Right cardiac atrium (tissue), 5 donors: Measurements from ENCODE around the gene ELMOD3. TPM values are rescaled to one million over a fixed set of nuclear protein-coding genes. Genes with fewer than 3 reads are reported as not detected.

Source experiments
- ATAC-seq, 2 donors: fragments of 200-7000 bp; cut with Tn5 transposase; one replicate each; pipeline versions ENCODE4 v1.8.0 to v1.9.1; 2020; ENCODE audit warnings: moderate library complexity in 2 of 2, mild to moderate bottlenecking in 1 of 2
- DNase-seq, 3 donors: peaks; one replicate each; pipeline ENCODE4 v3.0.0-alpha.2; 2020
- H3K27ac ChIP-seq: one replicate; pipeline ENCODE4 v1.5.1; 2013; ENCODE audit warnings: mild to moderate bottlenecking, low read length, control low read depth, moderate library complexity
- H3K27me3 ChIP-seq: one replicate; pipeline ENCODE4 v1.6.1; 2013; ENCODE audit not compliant: control insufficient read depth, insufficient read depth
- H3K4me1 ChIP-seq: one replicate; pipeline ENCODE4 v1.6.1; 2013; ENCODE audit warnings: low read length; ENCODE audit not compliant: control insufficient read depth, insufficient read depth
- H3K4me3 ChIP-seq: one replicate; pipeline ENCODE4 v1.5.1; 2013; ENCODE audit warnings: low read length, control low read depth
- H3K9me3 ChIP-seq: one replicate; pipeline ENCODE4 v1.6.1; 2013; ENCODE audit warnings: low read length; ENCODE audit not compliant: control insufficient read depth
- WGBS: extraction: QIAGEN DNeasy Blood & Tissue Kit; methylation state at CpG from one replicate; pipeline ENCODE4 v1.1.7; 2013; 5-methylcytosine and 5-hydroxymethylcytosine counted together
- intact Hi-C, 4 donors: fragments of 100-400 bp; cut with DNase I; formaldehyde crosslinking; loops; one replicate each; pipeline versions ENCODE4 v1.11.0 to v1.14.0; 2022 to 2023
- polyA plus RNA-seq: library from polyadenylated mRNA; stranded (reverse); fragments of 200-250 nt; gene quantifications from one replicate; pipeline ENCODE4 v1.2.3, GENCODE V29; 2013
- total RNA-seq, 4 donors: library from RNA; stranded (reverse); fragmentation: NEBNext Ultra II Directional; extraction: Animal tissue kit (Norgen Biotek cat#: 25700); gene quantifications; one replicate each; pipeline ENCODE4 v1.2.1, GENCODE V29; 2021
- donor health status: healthy with polysubstance abuse.
- donor health status: DM: no; HTN: yes; CAD: no.
- donor health status: DM: no; HTN: no; CAD: no.
- donor health status: DM: no; HTN: yes; CAD: no; lungs with severe emphysema.
- donor health status: DM: yes; HTN: yes; CAD: no.

ELMOD3 gene
- total and polyA plus RNA-seq, 5 donors, result 10.7 to 16.1 (median 12.2) TPM

DNA sequence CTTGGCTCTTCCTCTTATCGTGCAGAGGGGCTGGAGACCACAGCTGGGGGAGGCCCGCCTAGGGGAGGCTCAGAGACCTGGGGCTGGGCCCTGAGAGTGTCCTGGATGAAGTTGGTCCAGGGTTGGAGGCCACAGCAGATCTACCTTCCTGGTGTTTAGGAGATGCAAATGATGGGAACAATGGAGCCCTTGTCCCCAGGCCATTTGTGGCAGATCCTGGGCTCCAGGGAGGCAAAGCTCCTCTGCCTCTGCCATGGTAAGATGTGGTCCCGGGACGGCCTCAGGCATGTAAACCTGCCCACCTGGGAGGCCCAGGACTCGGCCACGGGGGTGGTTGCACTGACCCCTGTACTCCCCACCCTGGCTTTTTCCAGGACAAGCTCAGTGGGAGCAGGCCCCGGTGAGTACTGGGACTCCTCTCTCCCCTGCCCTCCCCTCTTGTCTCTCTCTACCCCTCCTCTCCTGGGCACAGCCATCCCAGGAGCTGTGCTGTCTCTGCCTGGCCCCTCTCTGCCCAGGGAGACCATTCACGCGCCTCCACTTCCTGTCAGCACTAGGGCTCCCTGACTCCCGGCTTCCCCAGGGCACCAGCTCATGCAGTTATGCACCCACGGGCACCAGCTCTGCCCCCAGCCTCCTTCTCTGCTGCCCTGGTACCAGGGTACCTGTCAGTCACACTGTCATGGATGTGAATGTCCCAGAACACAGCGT is 74.8 kb downstream of the ELMOD3 start:
- Histone ChIP-seq H3K4me1 (peaks cover 6% of the 10 kb centered on the region), H3K4me3 (no peak overlapping the region), H3K9me3 (no peaks in the 10 kb centered on the region), H3K27ac (no peak overlapping the region), H3K27me3 (no peaks in the 10 kb centered on the region)
- DNase-seq (peak in 1 of 3 donors; percentile 25), ATAC-seq (no peak)
- intact Hi-C loops, result no loop called here
- WGBS, result 81% methylated on average over 12 of the region's 12 CpGs

DNA sequence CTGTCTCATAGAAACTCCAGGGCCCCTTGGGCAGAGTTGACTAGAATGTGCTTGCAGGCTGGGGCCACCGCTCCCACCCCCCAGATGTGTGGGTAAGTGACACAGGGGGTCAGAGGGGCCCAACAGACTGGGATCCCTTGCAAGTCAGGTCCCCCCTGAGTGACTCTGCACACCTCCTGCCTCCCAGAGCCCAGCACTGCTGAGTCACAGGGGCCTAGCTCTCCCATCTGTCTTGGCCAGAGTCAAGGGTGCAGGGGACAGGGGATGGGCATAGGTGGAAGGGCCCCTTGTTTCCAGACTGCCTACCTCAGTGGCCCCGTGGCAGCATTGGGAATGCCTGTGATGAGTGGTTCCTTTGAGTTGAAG is 75.3 kb downstream of the ELMOD3 start:
- ATAC-seq (no peak), DNase-seq (peak in 1 of 3 donors; percentile 35)
- no peak overlapping the region for H3K27ac ChIP-seq
- H3K9me3 ChIP-seq, result no peaks in the 10 kb centered on the region
- 91% methylated on average over 2 of the region's 2 CpGs for WGBS
- peaks cover 6% of the 10 kb centered on the region for H3K4me1 ChIP-seq
- H3K27me3 ChIP-seq, result no peaks in the 10 kb centered on the region
- intact Hi-C loops, result no loop called here
- H3K4me3 ChIP-seq, result no peak overlapping the region

- Histone ChIP-seq H3K9me3 (no peaks in the 10 kb centered on the region), H3K27ac (no peak overlapping the region), H3K27me3 (no peaks in the 10 kb centered on the region), H3K4me1 (peaks cover 6% of the 10 kb centered on the region), H3K4me3 (no peak overlapping the region)
- intact Hi-C loops, result no loop called here
- ATAC-seq (no peak), DNase-seq (peak in 1 of 3 donors; percentile 46)
- WGBS, result 63% methylated on average over 16 of the region's 16 CpGs
Measured at GRCh38 chr2:85430752-85431569, 76.4 kb downstream of the ELMOD3 start.

- 73% methylated on average over 10 of the region's 10 CpGs for WGBS
- no peak overlapping the region for H3K27ac ChIP-seq
- DNase-seq, result peak in 1 of 3 donors; percentile 42
- H3K9me3 ChIP-seq, result no peaks in the 10 kb centered on the region
- H3K4me1 ChIP-seq, result peaks cover 6% of the 10 kb centered on the region
- intact Hi-C loops, result no loop called here
- no peak overlapping the region for H3K4me3 ChIP-seq
- H3K27me3 ChIP-seq, result no peaks in the 10 kb centered on the region
- no peak for ATAC-seq
Measured at GRCh38 chr2:85431570-85432205, 77.1 kb downstream of the ELMOD3 start.

DNA sequence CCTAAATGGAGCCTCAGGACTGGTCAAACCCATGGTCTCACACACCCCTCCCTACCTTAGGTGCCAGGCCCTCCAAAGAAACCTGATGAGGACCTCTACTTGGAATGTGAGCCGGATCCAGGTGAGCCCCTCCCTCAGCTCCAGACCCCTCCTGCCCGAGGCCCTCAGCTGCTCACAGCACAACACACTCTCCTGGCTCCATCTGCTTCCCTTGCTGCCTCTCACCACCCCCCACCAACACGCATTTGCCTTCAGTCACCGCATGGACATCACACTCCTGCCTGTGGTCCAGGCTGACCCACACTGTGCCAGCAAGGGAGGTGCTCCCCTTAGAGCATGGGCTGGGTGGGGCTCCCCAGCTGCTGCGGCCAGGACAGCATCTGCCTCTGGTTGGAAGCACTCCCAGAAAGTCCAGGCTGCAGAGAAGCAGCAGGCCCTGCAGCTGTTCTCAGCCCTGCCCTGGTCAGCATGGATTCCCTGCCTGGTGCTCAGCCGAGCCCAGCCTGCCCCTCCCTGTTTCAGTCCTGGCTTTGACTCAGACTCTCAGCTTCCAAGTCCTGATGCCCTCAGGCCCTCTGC is 79.0 kb downstream of the ELMOD3 start:
- peak; percentile 90 to 95 (median 93) for DNase-seq
- H3K27me3 ChIP-seq, result no peaks in the 10 kb centered on the region
- peak; percentile 72 to 76 for ATAC-seq
- intact Hi-C loops, result no loop called here
- H3K9me3 ChIP-seq, result no peaks in the 10 kb centered on the region
- peaks cover 13% of the 10 kb centered on the region for H3K4me1 ChIP-seq
- 38% methylated on average over 6 of the region's 6 CpGs for WGBS
- H3K27ac ChIP-seq, result peak overlapping the region; percentile 33
- H3K4me3 ChIP-seq, result no peak overlapping the region

DNA sequence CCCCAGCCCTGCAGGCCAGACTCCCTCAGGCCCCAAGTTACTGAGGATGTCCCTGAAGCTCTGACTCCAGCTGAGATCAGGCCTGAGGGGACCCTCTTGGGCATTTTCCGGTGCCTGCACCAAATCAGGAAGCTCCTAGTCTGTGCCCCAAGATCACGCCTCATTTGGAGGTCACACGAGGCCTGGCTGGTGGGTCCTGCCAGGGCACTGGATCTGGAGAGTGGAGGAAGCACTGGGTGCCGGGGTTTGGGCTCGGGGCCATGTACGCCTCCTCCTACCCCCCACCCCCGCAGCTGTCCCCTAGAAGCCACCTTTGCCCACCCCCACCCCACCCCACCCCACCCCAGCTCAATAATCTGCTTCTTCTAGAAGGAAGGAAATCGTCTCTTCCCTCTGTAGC is 80.1 kb downstream of the ELMOD3 start:
- WGBS, result 79% methylated on average over 8 of the region's 8 CpGs

GRCh38 chr2:85435220-85435958 is 80.8 kb downstream of the ELMOD3 start:
- Histone ChIP-seq H3K9me3 (no peaks in the 10 kb centered on the region), H3K4me3 (no peak overlapping the region), H3K27ac (no peak overlapping the region), H3K27me3 (no peaks in the 10 kb centered on the region), H3K4me1 (peaks cover 15% of the 10 kb centered on the region)
- intact Hi-C loops, result loop anchor here in 2 of 4 donors (5.0 kb wide), 1 partner anchor 102 kb away; the partner anchor contains the start of gene MAT2A (in 2 of the 2)
- ATAC-seq, result no peak
- WGBS, result 90% methylated on average over 21 of the region's 21 CpGs
- DNase-seq, result peak in 2 of 3 donors; percentile 50 to 51

More for the DNA sequence above, 80.1 kb downstream of the ELMOD3 start:
- Histone ChIP-seq H3K4me3 (no peak overlapping the region), H3K4me1 (peaks cover 15% of the 10 kb centered on the region), H3K27ac (no peak overlapping the region), H3K27me3 (no peaks in the 10 kb centered on the region), H3K9me3 (no peaks in the 10 kb centered on the region)
- ATAC-seq, result no peak
- DNase-seq, result peak in 1 of 3 donors; percentile 66
- intact Hi-C loops, result loop anchor here in 2 of 4 donors (5.0 kb wide), 1 partner anchor 103 kb away; the partner anchor contains the start of gene MAT2A (in 2 of the 2)

- Histone ChIP-seq H3K27me3 (no peaks in the 10 kb centered on the region), H3K4me3 (no peak overlapping the region), H3K9me3 (no peaks in the 10 kb centered on the region), H3K4me1 (peaks cover 15% of the 10 kb centered on the region), H3K27ac (peak overlapping the region; percentile 99)
- no peak for ATAC-seq
- 94% methylated on average over 16 of the region's 16 CpGs for WGBS
- intact Hi-C loops, result loop anchor here in 2 of 4 donors (5.0 kb wide), 1 partner anchor 101 kb away; the partner anchor contains the start of gene MAT2A (in 2 of the 2)
- peak in 2 of 3 donors; percentile 60 to 62 for DNase-seq
Measured at GRCh38 chr2:85435981-85436835, 81.6 kb downstream of the ELMOD3 start.

DNA sequence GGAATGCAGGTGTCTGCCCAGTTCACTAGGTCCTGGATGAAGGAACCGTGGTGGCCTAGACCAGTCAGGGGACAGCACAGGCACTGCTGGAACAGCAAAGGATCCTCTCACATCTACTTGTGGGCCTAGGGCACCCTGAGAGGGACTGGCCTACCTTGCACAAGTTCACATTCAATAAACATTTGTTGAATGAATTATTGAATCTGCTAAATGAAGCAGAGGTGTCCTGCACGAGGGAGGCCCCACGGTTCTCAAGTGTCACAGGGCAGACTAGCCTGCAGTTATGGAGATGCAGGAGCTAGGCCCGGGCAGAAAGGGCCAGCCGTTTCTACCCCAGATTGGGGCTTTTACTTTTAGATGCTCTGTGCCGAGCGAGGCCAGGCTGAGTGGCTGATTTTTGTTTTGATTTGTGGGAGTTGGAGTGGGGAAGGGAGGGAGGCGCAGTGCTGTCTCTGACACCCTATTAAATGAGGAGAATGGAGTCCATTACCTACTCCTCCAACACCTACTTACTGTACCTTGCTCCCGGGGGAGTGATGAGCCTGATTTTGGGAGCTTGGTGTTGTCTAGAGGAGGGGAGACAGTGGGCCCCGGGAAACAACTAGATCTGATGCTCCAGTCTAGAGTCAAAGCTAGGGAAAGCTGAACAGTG is 82.4 kb downstream of the ELMOD3 start:
- DNase-seq (peak in 2 of 3 donors; percentile 39 to 63), ATAC-seq (no peak)
- H3K4me3 ChIP-seq, result no peak overlapping the region
- H3K4me1 ChIP-seq, result peaks cover 15% of the 10 kb centered on the region
- no peaks in the 10 kb centered on the region for H3K27me3 ChIP-seq
- H3K27ac ChIP-seq, result peak overlapping the region; percentile 99
- WGBS, result 56% methylated on average over 10 of the region's 10 CpGs
- H3K9me3 ChIP-seq, result no peaks in the 10 kb centered on the region
- intact Hi-C loops, result loop anchor here in 2 of 4 donors (5.0 kb wide), 1 partner anchor 100 kb away; the partner anchor contains the start of gene MAT2A (in 2 of the 2)
